ENCODE data around the gene SLC29A3. TPM values are rescaled to one million over a fixed set of nuclear protein-coding genes. Genes with fewer than 3 reads are reported as not detected.
A peak's percentile ranks its signal among the peaks of the same experiment; 100 is the strongest.

The SLC29A3 gene
- total and polyA plus RNA-seq, 2 donors from 2014 or later, result 5.3 to 5.7 TPM

GRCh38 chr10:71401056-71401455, 82.0 kb downstream of the SLC29A3 start:
- peaks cover 19% of the 10 kb centered on the region for H3K27me3 ChIP-seq (ENCODE audit: control insufficient read depth, insufficient read depth, low read length)
- H3K4me1 ChIP-seq (ENCODE audit: control insufficient read depth in 2 of 3, insufficient read depth in 2 of 3, low read depth in 1 of 3, low read length in 3 of 3), result peaks cover 0 to 6% (median 0%) of the 10 kb centered on the region in 3 donors
- H3K4me3 ChIP-seq (ENCODE audit: low read length in 3 of 3), result no peak overlapping the region
- no peak overlapping the region for H3K27ac ChIP-seq (ENCODE audit: low read depth in 2 of 2, low read length in 2 of 2)
- no peaks in the 10 kb centered on the region for H3K36me3 ChIP-seq (ENCODE audit: control insufficient read depth in 2 of 3, insufficient read depth in 3 of 3, low read length in 3 of 3)
- no peak for TF ChIP-seq CTCF (IDR thresholded peaks at IDR 0.05; ENCODE audit: borderline replicate concordance, extremely low read depth, insufficient read depth)
- H3K9me3 ChIP-seq (ENCODE audit: control insufficient read depth in 2 of 3, insufficient read depth in 1 of 3, low read length in 3 of 3), result no peaks in the 10 kb centered on the region
- intact Hi-C loops (cut with DNase I), result no loop called here
- DNase-seq, result peak in 1 of 5 donors; percentile 15
- FAIRE-seq, result no peak
- H3K9ac ChIP-seq (ENCODE audit: low read length in 3 of 3), result no peak overlapping the region

GRCh38 chr10:71402005-71402404, 82.9 kb downstream of the SLC29A3 start:
- peaks cover 19% of the 10 kb centered on the region for H3K27me3 ChIP-seq (ENCODE audit: control insufficient read depth, insufficient read depth, low read length)
- no peak overlapping the region for H3K9ac ChIP-seq (ENCODE audit: low read length in 3 of 3)
- no peak for TF ChIP-seq CTCF (IDR thresholded peaks at IDR 0.05; ENCODE audit: borderline replicate concordance, extremely low read depth, insufficient read depth)
- no peak overlapping the region for H3K27ac ChIP-seq (ENCODE audit: low read depth in 2 of 2, low read length in 2 of 2)
- H3K4me3 ChIP-seq (ENCODE audit: low read length in 3 of 3), result no peak overlapping the region
- intact Hi-C loops (cut with DNase I), result no loop called here
- H3K9me3 ChIP-seq (ENCODE audit: control insufficient read depth in 2 of 3, insufficient read depth in 1 of 3, low read length in 3 of 3), result no peaks in the 10 kb centered on the region
- peaks cover 0 to 6% (median 0%) of the 10 kb centered on the region in 3 donors for H3K4me1 ChIP-seq (ENCODE audit: control insufficient read depth in 2 of 3, insufficient read depth in 2 of 3, low read depth in 1 of 3, low read length in 3 of 3)
- FAIRE-seq (no peak), DNase-seq (no peak)
- H3K36me3 ChIP-seq (ENCODE audit: control insufficient read depth in 2 of 3, insufficient read depth in 3 of 3, low read length in 3 of 3), result no peaks in the 10 kb centered on the region

GRCh38 chr10:71404503-71405295, 85.6 kb downstream of the SLC29A3 start:
- no peak for TF ChIP-seq CTCF (IDR thresholded peaks at IDR 0.05; ENCODE audit: borderline replicate concordance, extremely low read depth, insufficient read depth)
- intact Hi-C loops (cut with DNase I), result no loop called here
- Histone ChIP-seq H3K27ac (ENCODE audit: low read depth in 2 of 2, low read length in 2 of 2) (no peak overlapping the region), H3K9ac (ENCODE audit: low read length in 3 of 3) (no peak overlapping the region), H3K27me3 (ENCODE audit: control insufficient read depth, insufficient read depth, low read length) (peaks cover under 1% of the 10 kb centered on the region), H3K36me3 (ENCODE audit: control insufficient read depth in 2 of 3, insufficient read depth in 3 of 3, low read length in 3 of 3) (no peaks in the 10 kb centered on the region), H3K4me3 (ENCODE audit: low read length in 3 of 3) (no peak overlapping the region), H3K9me3 (ENCODE audit: control insufficient read depth in 2 of 3, insufficient read depth in 1 of 3, low read length in 3 of 3) (no peaks in the 10 kb centered on the region), H3K4me1 (ENCODE audit: control insufficient read depth in 2 of 3, insufficient read depth in 2 of 3, low read depth in 1 of 3, low read length in 3 of 3) (no peaks in the 10 kb centered on the region)
- DNase-seq (peak in 2 of 5 donors; percentile 23 to 24), FAIRE-seq (no peak)
